ENCODE data around the gene DPCD. TPM values are rescaled to one million over a fixed set of nuclear protein-coding genes. Genes with fewer than 3 reads are reported as not detected.

DPCD gene
- total RNA-seq, 2 experiments from 2014 or later: 9.1 to 10.3 TPM

- H3K9me2 ChIP-seq (ENCODE audit: insufficient read depth, low read length): no peaks in the 10 kb centered on the region
- H3K4me2 ChIP-seq (ENCODE audit: low read length): peak overlapping the region; percentile 65
- CTCF ChIA-PET (ENCODE audit: unreplicated experiment): no interaction called here
- no peak overlapping the region for H2AFZ ChIP-seq (ENCODE audit: low read length)
- peaks cover 54% of the 10 kb centered on the region for H3K4me1 ChIP-seq (ENCODE audit: insufficient read depth, low read length, poor library complexity, severe bottlenecking)
- peaks cover 48% of the 10 kb centered on the region for H3K36me3 ChIP-seq (ENCODE audit: insufficient read depth, low read length)
- no peak for TF ChIP-seq CTCF (conservative IDR thresholded peaks at IDR 0.05; ENCODE audit: low read length)
- no peak for TF ChIP-seq EZH2phosphoT487 (IDR thresholded peaks at IDR 0.05; ENCODE audit: borderline replicate concordance, low read depth, low read length)
- H3K79me2 ChIP-seq (ENCODE audit: insufficient read depth, low read depth, low read length): no peaks in the 10 kb centered on the region
- no peaks in the 10 kb centered on the region for H4K20me1 ChIP-seq (ENCODE audit: insufficient read depth, low read length)
- H3K27ac ChIP-seq (ENCODE audit: low read depth, low read length, poor library complexity, severe bottlenecking): peak overlapping the region; percentile 96
- intact Hi-C loops (cut with micrococcal nuclease; ENCODE audit: unreplicated experiment): loop anchor here (5.0 kb wide), 1 partner anchor 163 kb away; the partner anchor contains the start of gene NPM3
- no TSS peak for BruUV-seq (replicated peaks)
- DNase-seq (ENCODE audit: low spot score): peak; percentile 9
- peak overlapping the region; percentile 47 for H3K4me3 ChIP-seq (ENCODE audit: low read depth, low read length, poor library complexity, severe bottlenecking)
- H3K9me3 ChIP-seq (ENCODE audit: low read length): no peaks in the 10 kb centered on the region
- POLR2A ChIA-PET: no interaction called here
These were observed 30.8 kb downstream of the DPCD start for GRCh38 chr10:101618871-101619270.

- peaks cover 65% of the 10 kb centered on the region for H3K4me1 ChIP-seq (ENCODE audit: insufficient read depth, low read length, poor library complexity, severe bottlenecking)
- H3K36me3 ChIP-seq (ENCODE audit: insufficient read depth, low read length): peaks cover 56% of the 10 kb centered on the region
- intact Hi-C loops (cut with micrococcal nuclease; ENCODE audit: unreplicated experiment): loop anchor here (5.0 kb wide), 1 partner anchor 162 kb away; the partner anchor contains the start of gene NPM3
- no peaks in the 10 kb centered on the region for H4K20me1 ChIP-seq (ENCODE audit: insufficient read depth, low read length)
- H3K9me3 ChIP-seq (ENCODE audit: low read length): no peaks in the 10 kb centered on the region
- DNase-seq (ENCODE audit: low spot score): no peak
- CTCF ChIA-PET (ENCODE audit: unreplicated experiment): interaction anchor here (0.5 kb wide), 1 partner anchor 1275 kb away, joined by 3 read pairs; no protein-coding TSS in a partner anchor
- TF ChIP-seq EZH2phosphoT487 (IDR thresholded peaks at IDR 0.05; ENCODE audit: borderline replicate concordance, low read depth, low read length) (no peak), CTCF (conservative IDR thresholded peaks at IDR 0.05; ENCODE audit: low read length) (no peak)
- no peaks in the 10 kb centered on the region for H3K9me2 ChIP-seq (ENCODE audit: insufficient read depth, low read length)
- POLR2A ChIA-PET: interaction anchor here (0.8 kb wide), 1 partner anchor 28 kb away, joined by 4 read pairs; no protein-coding TSS in a partner anchor
- H3K4me2 ChIP-seq (ENCODE audit: low read length): no peak overlapping the region
- H3K79me2 ChIP-seq (ENCODE audit: insufficient read depth, low read depth, low read length): no peaks in the 10 kb centered on the region
- peak overlapping the region; percentile 96 for H3K27ac ChIP-seq (ENCODE audit: low read depth, low read length, poor library complexity, severe bottlenecking)
- no peak overlapping the region for H3K4me3 ChIP-seq (ENCODE audit: low read depth, low read length, poor library complexity, severe bottlenecking)
- no peak overlapping the region for H2AFZ ChIP-seq (ENCODE audit: low read length)
- no TSS peak for BruUV-seq (replicated peaks)
These were observed 31.9 kb downstream of the DPCD start for GRCh38 chr10:101619983-101620382.

GRCh38 chr10:101623528-101623927 lies 35.4 kb downstream of the DPCD start:
- no peak for TF ChIP-seq CTCF (conservative IDR thresholded peaks at IDR 0.05; ENCODE audit: low read length)
- no peak for TF ChIP-seq EZH2phosphoT487 (IDR thresholded peaks at IDR 0.05; ENCODE audit: borderline replicate concordance, low read depth, low read length)
- no peak overlapping the region for H3K4me3 ChIP-seq (ENCODE audit: low read depth, low read length, poor library complexity, severe bottlenecking)
- no peak overlapping the region for H3K27ac ChIP-seq (ENCODE audit: low read depth, low read length, poor library complexity, severe bottlenecking)
- H3K79me2 ChIP-seq (ENCODE audit: insufficient read depth, low read depth, low read length): no peaks in the 10 kb centered on the region
- peaks cover 50% of the 10 kb centered on the region for H3K36me3 ChIP-seq (ENCODE audit: insufficient read depth, low read length)
- no peak for DNase-seq (ENCODE audit: low spot score)
- intact Hi-C loops (cut with micrococcal nuclease; ENCODE audit: unreplicated experiment): no loop called here
- no peaks in the 10 kb centered on the region for H3K9me2 ChIP-seq (ENCODE audit: insufficient read depth, low read length)
- POLR2A ChIA-PET: no interaction called here
- peaks cover 31% of the 10 kb centered on the region for H3K4me1 ChIP-seq (ENCODE audit: insufficient read depth, low read length, poor library complexity, severe bottlenecking)
- H3K4me2 ChIP-seq (ENCODE audit: low read length): no peak overlapping the region
- CTCF ChIA-PET (ENCODE audit: unreplicated experiment): no interaction called here
- H2AFZ ChIP-seq (ENCODE audit: low read length): no peak overlapping the region
- BruUV-seq (replicated peaks): no TSS peak
- no peaks in the 10 kb centered on the region for H4K20me1 ChIP-seq (ENCODE audit: insufficient read depth, low read length)
- H3K9me3 ChIP-seq (ENCODE audit: low read length): no peaks in the 10 kb centered on the region

Data from OCI-LY7 (cell line).